Thyroid gland (tissue), 4 donors: ENCODE data around the gene MAEA. TPM values are rescaled to one million over a fixed set of nuclear protein-coding genes. Genes with fewer than 3 reads are reported as not detected.

Experiments used
- DNase-seq, 2 donors: peaks; one replicate each; pipeline ENCODE4 v3.0.0-alpha.2; 2019
- H3K27ac ChIP-seq, 3 donors: fragments of 200-600 bp; sonication (generic); 1 replicate in 2 of 3; 2 replicates in 1 of 3; pipeline ENCODE4 v1.5.1; 2016 to 2019; ENCODE audit warnings: mild to moderate bottlenecking in 1 of 3, moderate library complexity in 1 of 3
- H3K27me3 ChIP-seq: fragments of 200-600 bp; sonication (generic); one replicate; pipeline ENCODE4 v1.5.1; 2019
- H3K36me3 ChIP-seq, 2 donors: fragments of 200-600 bp; sonication (generic); one replicate each; pipeline ENCODE4 v1.5.1; 2016 to 2019
- H3K4me1 ChIP-seq, 2 donors: fragments of 200-600 bp; sonication (generic); one replicate each; pipeline ENCODE4 v1.5.1; 2017 to 2019
- H3K4me3 ChIP-seq, 3 donors: fragments of 200-600 bp; sonication (generic); replicated peaks in 1 of 3; 1 replicate in 2 of 3; 2 replicates in 1 of 3; pipeline ENCODE4 v1.5.1; 2016; ENCODE audit warnings: mild to moderate bottlenecking in 1 of 3
- H3K9me3 ChIP-seq: fragments of 200-600 bp; sonication (generic); one replicate; pipeline ENCODE4 v1.5.1; 2017
- CTCF ChIP-seq, 6 experiments: fragments of 200-600 bp in 3 of 6; fragments of 450-650 bp in 3 of 6; sonication (generic) in 3 of 6; IDR thresholded peaks; one replicate each; pipeline ENCODE4 v1.5.1; 2016 to 2019; ENCODE audit warnings: antibody characterized with exemption in 6 of 6, mild to moderate bottlenecking in 2 of 6, inconsistent platforms in 1 of 6, moderate library complexity in 1 of 6
- POLR2A ChIP-seq, 2 donors: fragments of 450-650 bp; IDR thresholded peaks; one replicate each; pipeline ENCODE4 v1.6.1; 2017; ENCODE audit warnings: antibody characterized with exemption in 2 of 2, mild to moderate bottlenecking in 2 of 2, moderate library complexity in 1 of 2
- whole genome bisulfite sequencing, 2 donors: methylation state at CpG; one replicate each; pipeline ENCODE4 v1.1.5; 2017; 5-methylcytosine and 5-hydroxymethylcytosine counted together
- intact Hi-C: fragments of 100-400 bp; cut with DNase I; formaldehyde crosslinking; loops from one replicate; pipeline ENCODE4 v1.15.1; 2023
- total RNA-seq, 4 donors: library from RNA; depleted of rRNA; stranded (reverse); fragments of >200 nt; gene quantifications; one replicate each; pipeline ENCODE4 v1.2.3, GENCODE V29; 2016

Gene MAEA
- total RNA-seq, 4 donors from 2014 or later, result 85.3 to 99.5 (median 87.3) TPM

GRCh38 chr4:1250527-1250812, 39.2 kb upstream of the MAEA start:
- 97 to 99% methylated on average over 7 of the region's 7 CpGs for WGBS, 2 donors
- intact Hi-C loops, result loop anchor here (2.0 kb wide), 1 partner anchor 94 kb away; no protein-coding TSS in a partner anchor
- Histone ChIP-seq H3K27me3 (no peaks in the 10 kb centered on the region), H3K27ac (no peak overlapping the region), H3K4me3 (no peak overlapping the region), H3K9me3 (no peaks in the 10 kb centered on the region), H3K36me3 (no peaks in the 10 kb centered on the region), H3K4me1 (peaks cover 27 to 34% of the 10 kb centered on the region in 2 donors)
- DNase-seq, result no peak
- no peak for TF ChIP-seq CTCF (IDR thresholded peaks at IDR 0.05)
- no peak for TF ChIP-seq POLR2A (IDR thresholded peaks at IDR 0.05)

GRCh38 chr4:1250921-1251772, 38.5 kb upstream of the MAEA start:
- Histone ChIP-seq H3K27me3 (no peaks in the 10 kb centered on the region), H3K4me3 (no peak overlapping the region), H3K9me3 (no peaks in the 10 kb centered on the region), H3K36me3 (no peaks in the 10 kb centered on the region), H3K27ac (no peak overlapping the region), H3K4me1 (peaks cover 21 to 27% of the 10 kb centered on the region in 2 donors)
- 98% methylated on average over 30 to 33 of the region's 33 CpGs for WGBS, 2 donors
- DNase-seq, result no peak
- no peak for TF ChIP-seq CTCF (IDR thresholded peaks at IDR 0.05)
- TF ChIP-seq POLR2A (IDR thresholded peaks at IDR 0.05), result no peak
- intact Hi-C loops, result loop anchor here (2.0 kb wide), 1 partner anchor 94 kb away; no protein-coding TSS in a partner anchor

GRCh38 chr4:1251773-1252066, 38.0 kb upstream of the MAEA start:
- H3K4me1 ChIP-seq, result peaks cover 15 to 21% of the 10 kb centered on the region in 2 donors
- 95 to 96% methylated on average over 11 of the region's 11 CpGs for WGBS, 2 donors
- TF ChIP-seq CTCF (IDR thresholded peaks at IDR 0.05) (no peak), POLR2A (IDR thresholded peaks at IDR 0.05) (no peak)
- no peaks in the 10 kb centered on the region for H3K36me3 ChIP-seq
- intact Hi-C loops, result loop anchor here (2.0 kb wide), 1 partner anchor 93 kb away; no protein-coding TSS in a partner anchor
- DNase-seq, result no peak
- no peak overlapping the region for H3K4me3 ChIP-seq
- no peaks in the 10 kb centered on the region for H3K27me3 ChIP-seq
- no peak overlapping the region for H3K27ac ChIP-seq
- H3K9me3 ChIP-seq, result no peaks in the 10 kb centered on the region

- TF ChIP-seq POLR2A (IDR thresholded peaks at IDR 0.05) (no peak), CTCF (IDR thresholded peaks at IDR 0.05) (no peak)
- intact Hi-C loops, result no loop called here
- Histone ChIP-seq H3K4me3 (no peak overlapping the region), H3K4me1 (peaks cover 8 to 12% of the 10 kb centered on the region in 2 donors), H3K27ac (no peak overlapping the region), H3K27me3 (no peaks in the 10 kb centered on the region), H3K36me3 (no peaks in the 10 kb centered on the region), H3K9me3 (no peaks in the 10 kb centered on the region)
- no peak for DNase-seq
- WGBS, 2 donors, result 98 to 99% methylated on average over 6 of the region's 6 CpGs
Measured at GRCh38 chr4:1252928-1253492, 36.7 kb upstream of the MAEA start.

- TF ChIP-seq CTCF (IDR thresholded peaks at IDR 0.05), result no peak
- H3K4me3 ChIP-seq, result no peak overlapping the region
- H3K27ac ChIP-seq, result no peak overlapping the region
- peaks cover 8 to 12% of the 10 kb centered on the region in 2 donors for H3K4me1 ChIP-seq
- WGBS, 2 donors, result 88 to 96% methylated on average over 5 of the region's 5 CpGs
- no peaks in the 10 kb centered on the region for H3K27me3 ChIP-seq
- intact Hi-C loops, result no loop called here
- no peaks in the 10 kb centered on the region for H3K9me3 ChIP-seq
- H3K36me3 ChIP-seq, result no peaks in the 10 kb centered on the region
- no peak for DNase-seq
Measured at GRCh38 chr4:1253831-1254230, 35.9 kb upstream of the MAEA start.
